ENCODE measurements around the gene FSIP1. TPM values are rescaled to one million over a fixed set of nuclear protein-coding genes. Genes with fewer than 3 reads are reported as not detected.

FSIP1 gene
- total RNA-seq, 1 donor, result 0.27 TPM

GRCh38 chr15:39792844-39793335, 10.2 kb upstream of the FSIP1 start:
- DNase-seq (ENCODE audit: low read depth in 2 of 3, low spot score in 2 of 3), result peak in 1 of 3 donors; percentile 59

GRCh38 chr15:39792025-39792843, 9.6 kb upstream of the FSIP1 start:
- DNase-seq (ENCODE audit: low read depth in 2 of 3, low spot score in 2 of 3), result no peak

- DNase-seq (ENCODE audit: low read depth in 2 of 3, low spot score in 2 of 3), result no peak
Observed at GRCh38 chr15:39789736-39790135, 7.1 kb upstream of the FSIP1 start.

- no peak for DNase-seq (ENCODE audit: low read depth in 2 of 3, low spot score in 2 of 3)
Observed at GRCh38 chr15:39788800-39789565, 6.3 kb upstream of the FSIP1 start.

GRCh38 chr15:39788108-39788507, 5.5 kb upstream of the FSIP1 start:
- DNase-seq (ENCODE audit: low read depth in 2 of 3, low spot score in 2 of 3), result no peak

- DNase-seq (ENCODE audit: low read depth in 2 of 3, low spot score in 2 of 3), result no peak
Observed at GRCh38 chr15:39787479-39787878, 4.8 kb upstream of the FSIP1 start.

GRCh38 chr15:39786447-39787056, 3.9 kb upstream of the FSIP1 start:
- peak in 2 of 3 donors; percentile 49 to 73 for DNase-seq (ENCODE audit: low read depth in 2 of 3, low spot score in 2 of 3)

GRCh38 chr15:39785841-39786240, 3.2 kb upstream of the FSIP1 start:
- DNase-seq (ENCODE audit: low read depth in 2 of 3, low spot score in 2 of 3), result no peak

- DNase-seq (ENCODE audit: low read depth in 2 of 3, low spot score in 2 of 3), result no peak
Observed at GRCh38 chr15:39785139-39785538, 2.5 kb upstream of the FSIP1 start.

- DNase-seq (ENCODE audit: low read depth in 2 of 3, low spot score in 2 of 3), result no peak
Observed at GRCh38 chr15:39784638-39785037, 2.0 kb upstream of the FSIP1 start.

GRCh38 chr15:39784125-39784524, 1.5 kb upstream of the FSIP1 start:
- DNase-seq (ENCODE audit: low read depth in 2 of 3, low spot score in 2 of 3), result no peak

GRCh38 chr15:39783244-39783820, 691 bp upstream of the FSIP1 start:
- no peak for DNase-seq (ENCODE audit: low read depth in 2 of 3, low spot score in 2 of 3)

- DNase-seq (ENCODE audit: low read depth in 2 of 3, low spot score in 2 of 3), result peak in 1 of 3 donors; percentile 62
Observed at GRCh38 chr15:39781967-39782302, 706 bp downstream of the FSIP1 start.

GRCh38 chr15:39781147-39781966, 1.3 kb downstream of the FSIP1 start:
- no peak for DNase-seq (ENCODE audit: low read depth in 2 of 3, low spot score in 2 of 3)

- no peak for DNase-seq (ENCODE audit: low read depth in 2 of 3, low spot score in 2 of 3)
Observed at GRCh38 chr15:39778021-39778420, 4.6 kb downstream of the FSIP1 start.

- no peak for DNase-seq (ENCODE audit: low read depth in 2 of 3, low spot score in 2 of 3)
Observed at GRCh38 chr15:39777496-39777895, 5.1 kb downstream of the FSIP1 start.

- DNase-seq (ENCODE audit: low read depth in 2 of 3, low spot score in 2 of 3), result no peak
Observed at GRCh38 chr15:39776068-39776467, 6.6 kb downstream of the FSIP1 start.

GRCh38 chr15:39774688-39775267, 7.9 kb downstream of the FSIP1 start:
- peak in 2 of 3 donors; percentile 71 to 87 for DNase-seq (ENCODE audit: low read depth in 2 of 3, low spot score in 2 of 3)

- DNase-seq (ENCODE audit: low read depth in 2 of 3, low spot score in 2 of 3), result no peak
Observed at GRCh38 chr15:39770748-39771689, 11.6 kb downstream of the FSIP1 start.

Measured in hematopoietic multipotent progenitor cell (in vitro differentiated cells).